HG03565 (cell line): ENCODE data around the gene PAX4.
A peak's percentile ranks its signal among the peaks of the same experiment; 100 is the strongest.

Experiments used
- ATAC-seq: cut with Tn5 transposase; IDR thresholded peaks from one replicate; pipeline ENCODE4 v1.9.1; 2021; ENCODE audit warnings: mild to moderate bottlenecking, moderate library complexity; ENCODE audit not compliant: unreplicated experiment

PAX4 gene, protein sequence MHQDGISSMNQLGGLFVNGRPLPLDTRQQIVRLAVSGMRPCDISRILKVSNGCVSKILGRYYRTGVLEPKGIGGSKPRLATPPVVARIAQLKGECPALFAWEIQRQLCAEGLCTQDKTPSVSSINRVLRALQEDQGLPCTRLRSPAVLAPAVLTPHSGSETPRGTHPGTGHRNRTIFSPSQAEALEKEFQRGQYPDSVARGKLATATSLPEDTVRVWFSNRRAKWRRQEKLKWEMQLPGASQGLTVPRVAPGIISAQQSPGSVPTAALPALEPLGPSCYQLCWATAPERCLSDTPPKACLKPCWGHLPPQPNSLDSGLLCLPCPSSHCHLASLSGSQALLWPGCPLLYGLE

DNA sequence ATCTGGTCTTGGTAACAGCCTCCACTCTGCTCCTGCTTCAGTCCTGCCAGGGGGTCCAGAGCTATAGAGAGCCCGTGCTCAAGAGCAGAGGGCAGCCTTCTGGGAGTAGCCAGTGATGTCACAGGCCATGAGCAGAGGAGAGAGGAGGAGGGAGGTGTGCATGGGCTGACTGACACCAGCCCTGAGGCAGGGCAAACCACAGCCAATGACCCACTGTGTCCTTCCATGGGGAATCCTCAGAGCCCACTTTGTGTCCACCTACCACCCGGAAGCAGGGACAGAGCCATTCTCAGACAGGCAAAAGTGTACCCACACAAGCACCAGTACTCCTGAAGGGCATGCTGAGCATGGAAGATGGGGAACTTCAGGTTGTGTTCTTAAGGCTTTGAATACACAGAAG lies at the start of gene PAX4:
PAX4 (minus strand) TSS at position 101 of the 400 bp plus-strand sequence. CDS start 2,214 bp downstream, outside the sequence.
- no peak for ATAC-seq

DNA sequence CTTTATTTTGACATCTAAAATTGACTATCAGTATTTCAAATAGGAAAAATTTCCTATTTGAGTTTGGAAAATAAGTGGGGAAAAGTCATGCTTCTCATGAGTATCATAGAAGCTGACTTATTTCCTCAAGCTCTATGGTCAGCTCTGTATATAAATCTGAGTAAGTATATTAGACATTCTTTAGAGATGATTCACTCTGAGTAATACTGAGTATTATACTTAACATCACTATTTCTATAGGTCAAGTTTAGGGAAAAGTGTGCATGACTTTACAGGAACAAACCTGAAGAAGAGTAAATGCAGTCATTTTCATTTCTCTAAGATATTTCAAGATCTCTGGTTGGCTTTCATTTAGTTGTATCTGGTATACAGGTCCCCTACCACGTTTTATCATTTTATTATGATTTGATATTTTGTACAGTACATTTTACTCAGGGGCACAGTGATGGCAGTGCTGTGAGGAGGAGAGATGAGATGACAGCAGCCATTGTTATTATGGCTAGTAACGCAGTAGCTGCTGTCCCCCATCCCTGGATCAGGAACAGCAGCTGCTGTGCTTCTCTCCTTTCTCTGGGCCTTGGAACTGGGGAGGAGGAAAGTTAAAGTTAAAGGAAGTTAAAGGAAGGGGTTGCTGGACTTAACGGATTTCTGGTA lies 49.2 kb upstream of the PAX4 start:
- peak; percentile 62 for ATAC-seq

DNA sequence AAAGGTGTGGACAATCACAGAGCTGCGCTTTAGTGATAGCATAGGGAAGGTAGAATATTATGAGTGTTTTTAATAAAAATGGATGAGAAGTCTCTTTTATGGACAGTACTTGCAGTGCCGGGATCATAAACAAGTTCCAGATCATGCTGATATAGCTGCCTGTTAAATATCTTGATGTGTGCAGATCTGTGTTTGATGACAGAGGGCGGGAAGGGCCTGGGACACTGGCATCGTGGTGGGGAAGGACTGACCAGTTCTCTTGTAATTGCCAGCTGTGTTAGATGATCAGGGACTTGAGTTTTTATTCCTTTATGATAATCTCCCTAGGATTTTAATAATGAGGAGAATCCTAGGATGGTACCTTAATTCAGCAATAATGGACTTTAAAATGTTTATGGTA lies 48.7 kb upstream of the PAX4 start:
- no peak for ATAC-seq

DNA sequence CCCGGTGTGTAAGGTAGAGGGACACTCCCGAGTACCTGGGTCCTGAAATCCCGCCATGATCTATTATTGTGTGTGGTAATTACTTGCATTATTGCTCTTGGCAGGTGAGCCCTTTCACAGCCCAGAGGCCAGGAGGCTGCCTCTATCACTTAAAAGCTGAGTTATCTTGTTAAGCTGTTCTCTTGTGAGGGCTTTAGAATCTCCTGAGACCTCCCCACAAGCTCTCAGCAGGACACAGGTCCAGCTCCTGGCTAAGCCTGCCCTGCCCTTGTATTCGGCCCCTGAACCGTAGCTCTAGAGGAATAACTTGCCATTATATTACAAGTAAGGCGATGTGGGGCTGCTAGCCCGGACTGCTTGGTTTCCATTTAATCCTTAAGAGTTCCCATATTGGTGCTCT lies 48.0 kb upstream of the PAX4 start:
- ATAC-seq, result no peak

DNA sequence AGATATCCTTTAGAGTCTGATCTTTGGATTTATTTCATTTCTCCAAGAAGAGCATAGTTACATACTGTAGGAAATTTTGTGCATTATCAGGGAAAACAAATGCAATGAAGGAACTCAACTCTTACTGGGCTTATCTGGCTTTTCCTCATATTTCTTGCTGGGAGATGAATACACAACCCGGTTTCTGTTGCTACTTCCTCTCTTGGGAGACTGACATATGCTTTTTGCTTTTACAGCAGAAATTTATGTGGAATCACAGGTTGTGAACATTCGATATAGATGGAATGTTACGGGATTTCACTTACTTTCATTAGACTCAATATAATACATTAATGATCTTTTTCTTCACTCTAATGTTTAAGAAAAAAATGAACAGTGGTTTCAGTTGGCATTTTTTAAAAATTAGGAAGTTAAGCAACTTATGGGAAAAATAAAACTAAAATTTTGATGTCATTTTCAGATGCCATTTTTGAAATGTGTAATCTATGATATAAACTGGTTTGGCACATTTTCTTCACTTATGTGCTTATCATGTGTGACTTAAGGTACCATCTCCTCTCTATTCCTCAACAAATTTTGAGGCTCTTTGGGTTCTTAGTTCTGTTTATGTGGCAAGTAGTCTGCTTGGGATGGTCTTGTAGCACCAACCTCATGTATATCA lies 41.2 kb upstream of the PAX4 start:
- ATAC-seq, result no peak

DNA sequence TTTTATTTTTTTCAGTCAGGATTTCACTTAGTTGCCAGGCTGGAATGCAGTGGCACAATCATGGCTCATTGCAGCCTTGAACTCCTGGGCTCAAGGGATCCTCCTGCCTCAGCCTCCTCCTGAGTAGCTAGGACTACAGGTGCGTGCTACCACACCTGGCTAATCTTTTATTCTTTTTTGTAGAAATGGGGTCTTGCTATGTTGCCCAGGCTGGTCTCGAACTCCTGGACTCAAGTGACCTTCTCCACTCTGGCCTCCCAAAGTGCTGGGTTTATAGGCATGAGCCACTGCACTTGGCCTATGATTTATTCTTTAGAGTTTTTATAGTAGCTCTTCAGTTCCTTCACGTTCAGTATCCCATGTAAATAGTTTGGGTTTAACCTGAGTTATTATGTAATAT lies 39.6 kb upstream of the PAX4 start:
- no peak for ATAC-seq

DNA sequence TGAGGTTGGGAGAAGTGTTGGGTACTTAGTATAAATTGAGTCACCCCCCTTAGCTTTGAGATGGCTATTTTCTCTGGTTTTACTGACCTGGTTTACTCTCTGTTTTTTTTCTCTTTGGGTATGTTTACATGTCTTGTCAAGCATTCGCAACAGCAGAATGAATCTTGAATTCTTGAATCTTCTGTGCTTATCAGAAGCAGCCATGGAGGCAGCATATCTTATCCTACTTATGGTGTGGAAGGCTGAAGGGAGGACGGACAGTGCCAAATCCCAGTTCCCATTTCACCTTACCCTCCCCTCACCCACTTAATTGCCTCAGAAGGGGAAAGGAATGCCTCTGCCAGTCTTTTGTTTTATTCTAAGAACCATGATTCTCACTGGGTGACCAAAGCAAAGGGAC lies 37.8 kb upstream of the PAX4 start:
- ATAC-seq, result no peak

DNA sequence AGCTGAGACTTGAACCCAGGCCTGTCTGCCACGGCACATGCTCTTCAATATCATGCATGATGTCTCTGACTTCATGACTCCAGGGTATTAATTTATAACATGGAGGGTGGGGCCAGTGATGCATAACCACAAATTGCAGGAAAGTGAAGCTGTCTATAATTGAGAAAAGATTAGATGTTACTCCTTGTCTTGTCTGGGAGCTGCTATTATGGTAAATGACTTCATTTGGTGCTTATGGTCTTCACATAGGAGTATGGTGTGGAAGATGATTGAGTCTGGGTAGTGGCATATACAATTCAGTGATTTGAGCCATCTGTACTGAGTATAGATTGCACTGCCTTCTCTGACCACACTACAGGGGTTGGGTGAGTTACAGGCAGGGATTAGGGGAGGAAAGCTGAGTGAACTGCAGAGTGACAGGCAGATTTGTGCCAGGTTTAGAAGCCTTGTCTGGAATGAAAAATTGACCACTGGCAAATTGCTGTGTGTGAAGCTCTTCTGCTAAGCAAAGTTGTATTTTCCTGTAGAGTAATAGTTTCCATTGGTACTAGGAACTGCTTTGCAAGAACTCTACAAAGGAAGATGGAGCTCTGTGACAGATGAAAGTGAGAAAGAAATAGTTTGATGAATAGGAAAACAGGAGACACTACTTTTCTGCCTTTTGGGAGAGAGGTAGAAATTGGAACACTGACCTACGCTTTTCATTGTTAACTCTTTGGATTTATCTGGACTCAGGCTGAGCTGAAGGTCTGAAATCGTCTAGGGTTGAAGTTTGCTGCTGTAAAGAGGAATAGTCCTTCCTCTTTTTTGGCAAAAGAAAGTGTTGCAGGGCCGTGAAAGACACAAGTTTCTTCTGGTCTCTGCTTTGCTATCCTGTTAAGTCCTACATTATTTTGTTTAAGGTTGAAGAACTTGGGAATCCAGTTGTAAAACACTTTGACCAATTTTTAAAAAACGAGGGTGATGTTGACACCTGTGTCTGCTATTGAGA lies 36.8 kb upstream of the PAX4 start:
- no peak for ATAC-seq

DNA sequence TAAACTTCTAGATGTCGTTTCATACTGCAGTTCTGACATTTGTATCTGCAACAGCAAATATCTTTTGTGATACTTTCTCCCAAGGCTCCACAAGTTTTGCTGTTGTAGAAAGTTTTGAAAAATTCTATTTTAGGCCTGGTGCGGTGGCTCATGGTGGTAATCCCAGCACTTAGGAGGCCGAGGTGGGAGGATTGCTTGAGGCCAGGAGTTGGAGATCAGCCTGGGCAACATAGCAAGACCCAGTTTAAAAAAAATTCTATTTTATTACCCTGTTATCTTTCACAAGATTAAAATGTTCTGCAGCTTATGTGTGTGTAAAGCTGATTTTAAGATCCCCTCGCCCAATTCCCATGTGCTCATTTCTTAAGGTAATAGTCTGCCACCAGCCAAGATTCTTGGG lies 35.5 kb upstream of the PAX4 start:
- no peak for ATAC-seq

DNA sequence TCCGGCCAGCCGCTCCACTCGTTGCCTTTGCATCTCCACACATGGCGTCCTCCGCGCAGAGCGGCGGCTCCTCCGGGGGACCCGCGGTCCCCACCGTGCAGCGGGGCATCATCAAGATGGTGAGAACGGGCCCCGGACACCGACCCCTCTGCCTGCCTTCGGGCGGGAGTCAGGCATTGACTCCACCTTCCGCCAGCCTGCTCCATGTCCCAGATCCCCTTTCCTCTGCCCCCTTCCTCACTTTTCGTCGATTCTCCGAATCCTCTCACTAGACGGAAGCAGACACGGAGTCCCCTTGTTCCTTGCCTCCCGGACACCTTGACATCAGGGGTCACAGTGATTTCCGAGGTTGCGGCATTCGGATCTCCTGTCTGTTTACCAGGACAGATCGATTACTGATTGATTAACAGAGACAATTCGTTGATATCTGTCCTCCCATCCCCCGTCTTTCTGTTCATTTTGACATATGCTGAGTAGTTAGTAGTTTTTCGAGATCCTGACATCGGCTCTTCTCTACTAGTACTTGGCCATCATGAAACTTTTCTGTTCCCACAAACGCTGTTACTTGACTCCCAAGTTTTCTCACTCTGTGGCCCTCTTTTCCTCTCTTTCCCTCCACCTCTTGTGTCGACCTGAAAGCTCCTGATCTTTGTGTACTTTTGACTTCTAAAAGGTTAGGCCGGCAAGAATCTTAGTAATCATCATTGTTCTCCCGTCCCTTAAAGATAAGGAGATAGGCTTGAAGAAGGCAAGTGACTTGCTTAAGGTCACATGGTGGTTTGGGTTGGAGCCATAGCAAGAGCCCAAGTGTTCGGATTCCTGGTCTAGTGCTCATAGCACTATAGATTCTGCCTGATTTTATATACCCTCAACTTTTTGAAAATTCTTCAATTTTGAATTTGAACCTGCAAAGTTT lies 34.6 kb upstream of the PAX4 start:
- ATAC-seq, result no peak

DNA sequence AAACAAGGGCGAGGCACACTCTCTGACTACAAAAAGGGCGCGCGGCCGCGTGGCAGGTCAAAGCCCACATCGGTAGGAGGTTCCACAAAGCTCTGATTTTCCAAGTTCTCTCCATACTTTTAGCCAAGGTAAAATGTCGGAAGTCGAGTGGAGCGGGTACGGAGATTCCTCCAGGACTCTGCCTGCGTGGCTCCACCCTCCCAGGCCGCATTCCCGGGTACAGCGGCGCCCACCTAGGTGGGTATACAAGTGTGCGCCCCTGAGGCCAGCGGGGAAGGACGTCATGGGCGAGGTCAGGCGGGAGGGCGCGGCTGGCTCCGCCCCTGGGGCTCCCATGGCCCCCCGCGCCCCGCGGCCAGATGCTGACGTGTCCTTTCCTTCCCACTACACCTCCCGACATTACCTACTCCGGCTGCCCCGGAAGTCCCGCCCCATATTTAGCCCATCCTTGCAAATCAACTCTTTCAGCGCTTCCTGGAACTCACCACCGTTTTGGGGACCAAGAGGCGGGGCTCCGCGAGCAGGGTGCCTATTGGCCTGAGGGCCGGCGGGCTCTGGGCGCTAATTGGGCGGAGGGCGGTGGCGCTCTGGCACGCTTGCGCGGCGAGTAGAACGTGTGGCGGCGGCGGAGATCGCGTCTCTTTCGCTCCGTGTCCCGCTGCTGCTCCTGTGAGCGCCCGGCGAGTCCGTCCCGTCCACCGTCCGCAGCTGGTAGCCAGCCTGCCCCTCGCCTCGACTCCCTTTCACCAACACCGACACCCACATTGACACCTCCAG lies 33.8 kb upstream of the PAX4 start, which contains the start of gene SND1:
SND1 (plus strand) TSS at position 639 of the 777 bp plus-strand sequence. CDS start 180 bp downstream, outside the sequence.
- ATAC-seq, result peak; percentile 92

DNA sequence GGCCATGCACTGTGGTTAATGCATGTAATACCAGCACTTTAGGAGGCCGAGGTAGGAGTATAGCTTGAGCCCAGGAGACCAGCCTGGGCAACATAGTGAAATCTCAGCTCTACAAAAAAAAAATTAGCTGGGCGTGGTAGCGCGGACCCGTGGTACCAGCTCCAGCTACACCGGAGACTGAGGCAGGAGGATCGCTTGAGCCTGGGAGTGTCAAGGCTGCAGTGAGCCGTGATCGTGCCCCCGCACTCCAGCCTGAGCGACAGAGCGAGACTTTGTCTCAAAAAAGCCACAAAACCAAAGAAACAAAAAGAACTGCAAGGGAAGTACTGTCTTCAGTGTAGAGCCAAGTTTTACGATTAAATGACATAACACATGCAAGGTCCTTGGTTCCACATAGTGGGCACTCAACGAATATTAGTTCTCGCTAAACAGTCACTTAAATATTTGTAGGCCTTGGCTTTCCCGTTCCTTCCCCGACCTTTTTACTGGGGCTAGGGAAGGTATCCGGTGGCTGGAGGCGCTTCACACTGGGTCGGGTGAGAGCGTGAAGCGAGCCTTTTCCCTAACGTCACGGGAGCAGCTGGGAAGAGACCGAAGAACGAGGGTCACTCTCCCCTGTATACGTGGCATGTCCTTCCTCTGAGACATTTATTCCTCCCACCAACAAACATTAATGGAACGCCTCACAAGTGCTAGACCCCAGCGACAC lies 33.1 kb upstream of the PAX4 start:
- no peak for ATAC-seq

DNA sequence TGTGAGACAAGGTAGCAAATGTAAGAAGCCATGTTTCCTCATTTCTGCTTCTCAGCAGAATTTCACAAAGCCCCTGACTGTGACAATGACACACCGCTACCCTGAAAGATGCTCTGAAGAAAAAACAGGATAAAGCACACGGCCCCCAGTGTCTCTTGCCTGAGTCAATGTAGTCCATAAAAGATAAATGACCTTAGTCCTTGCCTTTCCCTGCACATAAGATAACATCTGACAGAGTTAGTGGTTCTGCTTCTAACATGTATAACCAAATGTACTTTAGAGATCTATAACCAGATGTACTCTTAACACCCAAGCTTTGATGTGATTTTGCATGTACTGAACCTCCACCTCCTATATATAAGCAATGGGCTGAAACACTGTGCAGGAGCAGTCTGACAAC lies 31.0 kb upstream of the PAX4 start:
- ATAC-seq, result no peak

DNA sequence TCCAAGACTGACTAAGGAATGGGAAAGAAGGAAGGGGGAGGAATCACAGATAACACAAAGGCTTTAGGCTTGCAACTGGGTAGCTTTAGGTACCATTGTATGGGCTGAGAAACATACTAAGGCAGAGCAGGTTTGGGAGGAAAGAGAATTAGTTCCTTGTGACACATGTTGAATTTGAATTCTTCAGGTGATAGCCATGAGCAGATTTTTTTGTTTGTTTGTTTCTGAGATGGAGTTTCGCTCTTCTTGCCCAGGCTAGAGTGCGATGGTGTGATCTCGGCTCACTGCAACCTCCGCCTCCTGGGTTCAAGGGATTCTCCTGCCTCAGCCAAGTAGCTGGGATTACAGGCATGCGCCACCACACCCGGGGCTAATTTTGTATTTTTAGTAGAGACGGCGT lies 29.7 kb upstream of the PAX4 start:
- no peak for ATAC-seq

DNA sequence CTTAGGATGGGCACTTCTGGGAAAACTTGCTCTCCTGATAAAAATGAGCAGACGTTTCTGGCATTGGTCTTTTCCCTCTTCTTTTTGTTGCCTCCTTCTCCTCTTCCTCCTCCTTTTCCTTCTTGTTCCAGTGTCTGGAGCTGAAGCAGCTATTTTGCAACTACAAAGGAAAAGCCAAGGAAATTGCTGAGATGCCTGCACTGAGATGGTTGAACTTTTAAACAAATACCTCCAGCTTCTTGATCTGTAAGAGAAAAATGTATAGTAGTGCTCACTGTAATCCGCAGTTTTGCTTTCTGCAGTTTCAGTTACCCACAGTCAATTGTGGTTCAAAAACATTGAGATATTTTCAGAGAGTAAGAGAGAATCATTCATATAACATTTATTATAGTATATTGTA lies 26.5 kb upstream of the PAX4 start:
- no peak for ATAC-seq

DNA sequence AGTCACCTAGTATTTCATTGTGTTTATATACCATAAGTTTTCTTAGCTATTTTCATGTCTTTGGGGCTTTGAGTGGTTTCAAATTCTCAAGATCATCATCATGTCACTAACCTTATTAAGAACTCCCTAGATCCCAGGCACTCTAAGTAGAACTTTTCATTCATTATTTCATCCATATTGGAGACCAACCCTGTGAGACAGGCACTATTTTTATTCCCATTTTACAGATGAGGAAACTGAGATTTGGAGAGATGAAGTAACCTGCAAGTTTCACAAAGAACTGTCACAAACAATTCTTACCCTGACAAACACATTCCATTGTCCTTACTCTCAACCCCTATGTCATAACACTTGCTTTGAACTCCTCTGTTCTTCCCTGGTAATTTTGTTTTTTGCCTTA lies 20.3 kb upstream of the PAX4 start:
- ATAC-seq, result no peak

DNA sequence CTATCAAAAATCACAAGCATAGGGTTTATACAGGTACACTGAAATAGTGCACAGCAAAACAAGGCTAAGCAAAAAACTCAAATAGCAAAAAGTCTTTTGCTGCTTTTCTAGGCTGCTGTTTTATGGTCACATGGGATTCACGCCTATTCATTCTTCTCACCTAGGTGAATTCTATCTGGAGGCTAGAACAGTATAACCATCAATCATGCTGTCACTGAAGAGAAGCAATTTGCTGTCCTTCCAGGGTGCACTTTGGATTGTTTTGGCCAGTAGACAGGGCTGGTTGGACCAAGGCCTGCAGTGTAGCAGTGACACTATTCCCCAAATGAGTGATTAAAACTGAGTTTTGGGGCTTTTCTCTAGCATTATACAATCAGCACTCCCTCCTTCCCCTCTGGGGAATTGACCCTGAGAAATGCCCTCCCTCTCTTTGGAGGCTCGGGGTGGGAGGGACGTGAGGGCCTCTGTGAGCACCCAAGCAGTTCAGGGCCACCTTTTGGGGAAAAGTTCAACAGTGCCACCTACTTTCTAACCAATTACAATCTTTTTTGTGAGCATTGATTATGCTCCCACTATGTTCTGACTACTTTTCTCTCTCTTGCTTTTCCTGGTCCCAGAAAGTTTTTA lies 17.8 kb upstream of the PAX4 start:
- ATAC-seq, result no peak
